Stimulated activated CD4-positive, alpha-beta T cell treated with anti-CD3 and anti-CD28 coated beads, Interleukin-15, amount 100 ng/mL, for 1 hour (primary cell): Measurements from ENCODE around the gene GBX2.

ENCODE experiments used
- DNase-seq, 2 donors: peaks; one replicate each; pipeline ENCODE4 v3.0.0-alpha.2; 2020; ENCODE audit warnings: low read depth in 1 of 2, low spot score in 1 of 2

The GBX2 gene

GRCh38 chr2:236169151-236169721, 1.1 kb upstream of the GBX2 start:
- no peak for DNase-seq

- DNase-seq = no peak
Measured at GRCh38 chr2:236167297-236168109, 683 bp downstream of the GBX2 start.

- no peak for DNase-seq
Measured at GRCh38 chr2:236166796-236167296, 1.3 kb downstream of the GBX2 start.

GRCh38 chr2:236165842-236166795, 2.1 kb downstream of the GBX2 start:
- no peak for DNase-seq

GRCh38 chr2:236164925-236165841, 3.0 kb downstream of the GBX2 start:
- no peak for DNase-seq

DNA sequence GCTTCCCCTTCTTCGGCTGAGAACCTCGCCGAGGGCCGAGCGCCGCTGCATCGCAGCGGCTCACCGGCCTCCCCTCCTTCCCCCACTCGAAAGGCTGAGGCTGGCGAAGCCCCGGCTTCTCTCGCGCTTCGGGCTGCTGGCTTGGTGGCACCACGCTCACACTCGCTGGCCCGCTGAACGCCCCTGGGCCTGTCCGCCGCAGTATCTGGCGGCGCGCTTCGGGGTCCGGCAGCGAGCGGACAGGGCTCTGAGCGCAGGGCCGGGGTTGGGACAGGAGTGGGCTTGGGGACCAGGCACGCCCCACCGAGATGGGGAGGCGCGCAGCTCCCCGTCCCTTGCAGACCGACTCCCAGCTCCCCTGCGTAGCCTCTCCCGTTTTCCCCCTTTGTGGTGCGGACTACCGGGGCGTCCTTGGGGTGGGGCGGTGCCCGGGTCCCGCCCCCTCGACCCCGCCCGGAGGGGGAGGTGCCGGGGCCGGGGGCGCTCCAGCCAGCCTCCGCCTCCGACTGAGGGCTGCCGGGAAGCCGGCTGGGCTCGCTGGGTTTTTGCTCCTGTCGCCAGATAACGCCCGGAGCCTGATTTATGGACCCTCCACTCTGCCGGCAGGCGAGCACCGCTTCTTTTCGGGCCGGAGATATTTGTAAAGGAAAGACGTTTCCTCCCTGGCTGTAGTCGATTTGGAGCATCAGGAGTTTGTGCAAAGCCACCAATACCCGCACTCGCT, 3.8 kb downstream of the GBX2 start:
- no peak for DNase-seq

DNA sequence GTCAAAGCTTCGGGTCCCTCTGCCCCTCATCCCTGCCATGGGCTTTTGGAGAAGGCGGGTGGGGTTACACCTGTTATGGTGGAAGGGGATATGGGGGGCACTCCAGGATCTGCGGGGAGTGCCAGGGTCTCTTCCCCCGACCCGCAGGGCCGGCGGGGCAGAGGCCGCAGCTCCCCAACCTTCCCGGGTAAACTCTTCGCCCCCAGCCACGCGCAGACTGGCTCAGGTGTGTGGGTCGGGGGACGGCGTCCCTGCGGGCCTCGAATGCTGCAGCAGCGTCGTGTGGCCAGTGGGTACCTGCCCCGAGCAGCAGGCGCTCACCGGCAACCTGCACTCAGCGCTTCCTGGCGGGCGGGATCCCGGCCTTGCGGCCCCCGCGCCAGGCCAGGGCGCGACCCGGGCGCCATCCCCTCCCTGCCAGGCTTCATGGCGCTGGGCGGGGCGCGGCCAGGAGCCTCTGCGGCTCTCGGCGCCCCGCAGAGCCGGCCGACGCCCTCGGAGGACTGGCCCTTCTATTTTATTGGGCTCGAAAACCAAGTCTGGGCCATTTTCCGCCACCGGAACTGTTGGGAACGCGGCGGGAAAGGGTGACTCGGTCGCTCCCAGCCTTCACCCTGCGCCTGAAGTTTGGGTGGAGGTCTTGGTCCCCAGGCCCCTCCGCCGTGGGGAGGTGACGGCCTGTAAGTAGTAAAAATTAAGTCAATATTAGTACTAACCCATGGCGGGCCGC, 4.5 kb downstream of the GBX2 start:
- DNase-seq = no peak

DNA sequence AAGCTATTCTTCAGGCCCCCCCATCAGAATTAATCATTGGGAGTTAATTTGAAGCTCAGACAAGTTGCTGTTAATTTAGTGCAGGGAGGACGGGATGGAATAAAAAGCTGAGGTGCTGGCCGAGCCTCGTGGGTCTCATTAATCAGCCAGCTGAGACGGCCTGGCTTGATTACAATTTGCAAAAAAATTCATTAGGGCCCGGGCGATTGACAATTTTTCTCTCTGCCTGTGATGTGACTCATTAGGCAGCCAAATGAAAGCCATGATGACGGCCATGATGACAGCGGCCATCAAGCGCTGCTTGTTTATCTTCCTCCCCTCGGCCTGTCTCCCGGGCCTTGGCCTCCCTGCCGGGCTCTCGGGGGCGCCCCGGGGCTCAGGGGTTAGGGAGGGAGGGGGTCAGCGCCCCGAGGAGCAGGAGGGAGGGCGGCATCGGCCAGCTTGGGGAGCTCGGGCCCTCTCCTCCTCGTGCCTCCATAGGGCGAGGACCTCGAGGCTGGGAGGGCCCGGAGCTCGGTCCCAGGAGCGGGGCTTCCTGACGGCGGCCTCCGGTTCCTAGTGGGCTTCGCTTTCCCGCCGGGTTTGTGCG, 5.2 kb downstream of the GBX2 start:
- no peak for DNase-seq

DNA sequence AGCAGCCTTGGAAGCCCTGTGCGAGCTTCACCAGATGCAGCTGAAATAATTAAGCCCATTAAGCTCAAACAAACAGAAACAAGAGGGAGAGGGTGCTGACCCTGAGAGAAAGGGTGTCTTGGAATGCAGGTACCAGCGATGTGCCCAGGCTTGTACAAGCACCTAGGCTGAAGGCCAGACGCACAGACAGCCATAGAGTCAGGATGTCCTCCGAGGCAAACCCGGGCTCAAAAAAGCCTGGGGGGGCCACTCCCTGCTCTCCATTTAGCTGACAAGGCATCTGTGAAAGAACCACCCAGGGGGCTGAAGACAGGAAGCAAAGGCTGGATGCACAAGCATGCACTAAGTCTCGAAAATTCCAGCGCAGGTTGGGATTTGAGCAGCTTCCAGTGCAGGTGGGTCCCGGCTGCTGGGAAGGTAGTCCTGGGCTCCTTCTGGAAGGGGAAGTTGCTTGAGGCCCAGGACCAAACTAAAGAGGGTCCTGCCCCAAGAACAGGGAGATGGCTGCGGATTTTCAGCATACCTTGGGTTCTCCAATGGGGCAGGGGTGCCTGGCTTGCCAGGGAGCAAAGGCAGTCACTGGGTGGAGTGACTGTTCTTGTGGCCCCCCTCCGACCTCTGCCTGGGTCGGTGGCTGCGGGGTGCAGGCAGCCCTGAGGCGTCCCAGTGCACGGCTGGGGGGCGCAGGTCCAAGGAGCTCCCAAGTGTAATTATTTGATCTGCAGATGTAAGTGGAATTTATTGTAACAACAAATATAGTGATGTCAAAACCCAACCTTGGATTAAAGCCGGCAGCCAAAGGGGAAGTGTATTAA, 5.9 kb downstream of the GBX2 start:
- DNase-seq = no peak

- DNase-seq = no peak
Measured at GRCh38 chr2:236161531-236161930, 6.7 kb downstream of the GBX2 start.

DNA sequence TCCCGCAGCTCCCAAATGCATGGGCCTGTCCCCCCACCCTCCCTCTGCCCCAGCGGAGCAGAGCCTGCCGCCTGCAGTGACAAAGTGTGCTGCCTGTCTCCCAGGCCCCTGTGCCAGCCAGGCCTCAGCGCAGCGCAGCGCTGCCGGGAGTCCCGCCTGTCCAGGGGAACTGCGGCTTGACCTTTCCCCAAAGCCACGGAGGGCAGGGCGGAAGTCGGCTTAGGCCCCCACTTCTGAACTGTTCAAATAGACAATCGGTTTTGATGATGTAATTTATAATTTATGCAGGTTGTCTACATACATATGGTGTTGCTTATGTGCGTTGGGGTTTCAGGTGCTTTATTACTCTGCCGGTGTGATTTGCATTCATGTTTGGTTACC, 7.1 kb downstream of the GBX2 start:
- DNase-seq = no peak

- no peak for DNase-seq
Measured at GRCh38 chr2:236160366-236161081, 7.7 kb downstream of the GBX2 start.

- DNase-seq = no peak
Measured at GRCh38 chr2:236159778-236160170, 8.4 kb downstream of the GBX2 start.

- DNase-seq = no peak
Measured at GRCh38 chr2:236158969-236159777, 9.0 kb downstream of the GBX2 start.

GRCh38 chr2:236157815-236158498, 10.2 kb downstream of the GBX2 start:
- DNase-seq = no peak

GRCh38 chr2:236157366-236157765, 10.8 kb downstream of the GBX2 start:
- no peak for DNase-seq
